Measurements from ENCODE around the gene EFHC1.

- no peak for TF ChIP-seq POLR2A (IDR thresholded peaks at IDR 0.05)
- no peak for TF ChIP-seq POLR2AphosphoS5 (IDR thresholded peaks at IDR 0.05)
- TF ChIP-seq CTCF (IDR thresholded peaks at IDR 0.05), result no peak
- no peak for TF ChIP-seq EP300 (IDR thresholded peaks at IDR 0.05)
These were observed 28.5 kb upstream of the EFHC1 start for GRCh38 chr6:52391599-52391998.
